PC-3 (cell line): Measurements from ENCODE around the gene TEX54. TPM values are rescaled to one million over a fixed set of nuclear protein-coding genes. Genes with fewer than 3 reads are reported as not detected.

Source experiments
- ATAC-seq: fragments of 200-7000 bp; cut with Tn5 transposase; 2 replicates; pipeline ENCODE4 v1.9.1; 2020; ENCODE audit warnings: mild to moderate bottlenecking, moderate library complexity
- BruUV-seq: library from RNA; stranded (reverse); fragments of 400-500 nt; replicated peaks from 2 replicates; lab custom pipeline; 2021; lab: Mats Ljungman, UMichigan
- CTCF ChIA-PET: fragments of 300-600 bp; sonication (Branson Sonifier 250); formaldehyde crosslinking; loops from one replicate; lab custom pipeline; 2022; ENCODE audit warnings: antibody characterized with exemption; lab: Charles Lee
- POLR2A ChIA-PET: fragments of 300-600 bp; sonication (Branson Sonifier 250); formaldehyde crosslinking; loops from one replicate; lab custom pipeline; 2022; ENCODE audit warnings: antibody characterized with exemption; ENCODE audit not compliant: unreplicated experiment; lab: Charles Lee
- DNase-seq: peaks from one replicate; pipeline ENCODE4 v3.0.0-alpha.2; 2015
- H2AFZ ChIP-seq: fragments of 300-600 bp; sonication (generic); 2 replicates; pipeline ENCODE4 v1.6.0; 2016; ENCODE audit warnings: antibody characterized with exemption, low read length
- H3F3A ChIP-seq: fragments of 300-600 bp; sonication (generic); one replicate; pipeline ENCODE4 v1.6.0; 2017; ENCODE audit warnings: antibody characterized with exemption, low read length, control low read depth, mild to moderate bottlenecking; ENCODE audit not compliant: unreplicated experiment
- H3K27ac ChIP-seq: fragments of 300-600 bp; sonication (generic); 2 replicates; pipeline ENCODE4 v1.5.1; 2016; ENCODE audit warnings: mild to moderate bottlenecking, low read length
- H3K27me3 ChIP-seq: fragments of 300-600 bp; sonication (generic); 2 replicates; pipeline ENCODE4 v1.6.1; 2016; ENCODE audit warnings: low read length, mixed read lengths
- H3K36me3 ChIP-seq: fragments of 300-600 bp; sonication (generic); 2 replicates; pipeline ENCODE4 v1.6.1; 2016; ENCODE audit warnings: low read depth, mixed run types, low read length, mixed read lengths
- H3K4me1 ChIP-seq: fragments of 300-600 bp; sonication (generic); 2 replicates; pipeline ENCODE4 v1.5.1; 2016; ENCODE audit warnings: low read length; ENCODE audit not compliant: insufficient read depth
- H3K4me2 ChIP-seq: fragments of 300-600 bp; sonication (generic); 2 replicates; pipeline ENCODE4 v1.6.0; 2016; ENCODE audit warnings: low read length
- H3K4me3 ChIP-seq: fragments of 300-600 bp; sonication (generic); 2 replicates; pipeline ENCODE4 v1.5.1; 2016; ENCODE audit warnings: mild to moderate bottlenecking, low read length, mixed read lengths
- H3K79me2 ChIP-seq: fragments of 300-600 bp; sonication (generic); 2 replicates; pipeline ENCODE4 v1.6.1; 2017; ENCODE audit warnings: low read length, mixed read lengths
- H3K9ac ChIP-seq: fragments of 300-600 bp; sonication (generic); 2 replicates; pipeline ENCODE4 v1.6.0; 2016; ENCODE audit warnings: mild to moderate bottlenecking, low read length
- H3K9me2 ChIP-seq: fragments of 300-600 bp; sonication (generic); replicated peaks from 2 replicates; pipeline ENCODE4 v1.6.1; 2016; ENCODE audit warnings: mixed run types, low read length, mixed read lengths
- H3K9me3 ChIP-seq: fragments of 300-600 bp; sonication (generic); 2 replicates; pipeline ENCODE4 v1.6.1; 2016; ENCODE audit warnings: low read length, mixed read lengths
- H4K20me1 ChIP-seq: fragments of 300-600 bp; sonication (generic); 2 replicates; pipeline ENCODE4 v1.6.1; 2016; ENCODE audit warnings: low read length, mixed read lengths
- EZH2 ChIP-seq: fragments of 300-600 bp; sonication (generic); IDR thresholded peaks from one replicate; pipeline ENCODE4 v1.6.1; 2017; ENCODE audit warnings: antibody characterized with exemption, mild to moderate bottlenecking, low read length; ENCODE audit not compliant: unreplicated experiment
- EZH2phosphoT487 ChIP-seq: fragments of 300-600 bp; sonication (generic); IDR thresholded peaks from 2 replicates; pipeline ENCODE4 v1.6.1; 2018; ENCODE audit warnings: mild to moderate bottlenecking, antibody characterized with exemption, low read length, borderline replicate concordance
- intact Hi-C: fragments of 100-400 bp; cut with micrococcal nuclease; formaldehyde crosslinking; loops from 2 replicates; pipeline ENCODE4 v1.9.0; 2023
- total RNA-seq: library from RNA; depleted of rRNA; stranded (reverse); fragments of >200 nt; gene quantifications from 2 replicates; pipeline ENCODE4 v1.2.3, GENCODE V29; 2014
- TF ChIP-seq, protein P1 (sequence below): fragments of 300-600 bp; sonication (generic); conservative IDR thresholded peaks from 2 replicates; pipeline ENCODE4 v1.5.1; 2017; ENCODE audit warnings: antibody characterized with exemption, low read depth, mild to moderate bottlenecking, low read length

TEX54 gene
- total RNA-seq, 1 experiment from 2014 or later = not detected

DNA sequence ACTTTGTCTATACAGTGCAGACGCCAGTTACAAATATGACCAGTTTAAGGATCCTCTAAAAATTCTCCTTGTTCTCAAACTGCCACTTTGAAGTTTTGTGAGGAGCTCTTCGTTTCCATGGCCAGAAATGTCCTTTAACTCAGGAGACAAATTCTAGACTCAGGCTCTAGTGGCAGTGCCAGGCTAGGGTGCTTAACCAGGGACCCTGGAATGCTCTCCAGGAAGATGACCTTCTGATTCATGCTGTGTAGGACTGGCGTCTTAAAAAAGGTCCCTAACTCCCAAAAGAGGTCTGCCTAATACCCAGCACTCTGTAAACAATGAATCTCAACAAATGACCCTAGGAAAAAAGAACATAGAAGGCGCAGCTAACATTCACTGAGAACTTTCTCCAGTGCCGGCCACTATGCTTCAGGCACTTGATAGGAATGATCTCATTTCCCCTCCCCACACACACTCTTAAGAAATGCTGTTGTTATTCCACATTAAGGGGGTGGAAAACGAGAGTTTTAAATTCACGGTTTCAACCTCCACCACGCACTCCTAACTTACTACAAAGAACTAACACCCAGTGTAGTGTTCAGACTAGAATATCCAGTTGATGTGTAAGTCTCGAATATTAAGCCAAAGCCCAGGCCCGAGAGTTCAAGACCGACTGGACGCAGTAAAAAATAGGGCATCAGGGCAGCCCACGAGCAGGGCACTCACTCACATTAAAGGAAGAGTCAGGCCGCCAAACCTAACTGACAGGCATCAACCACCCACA, 28.1 kb downstream of the TEX54 start:
- peaks cover 29% of the 10 kb centered on the region for H3K79me2 ChIP-seq
- peak overlapping the region; percentile 81 for H3K9ac ChIP-seq
- TF ChIP-seq, protein P1, sequence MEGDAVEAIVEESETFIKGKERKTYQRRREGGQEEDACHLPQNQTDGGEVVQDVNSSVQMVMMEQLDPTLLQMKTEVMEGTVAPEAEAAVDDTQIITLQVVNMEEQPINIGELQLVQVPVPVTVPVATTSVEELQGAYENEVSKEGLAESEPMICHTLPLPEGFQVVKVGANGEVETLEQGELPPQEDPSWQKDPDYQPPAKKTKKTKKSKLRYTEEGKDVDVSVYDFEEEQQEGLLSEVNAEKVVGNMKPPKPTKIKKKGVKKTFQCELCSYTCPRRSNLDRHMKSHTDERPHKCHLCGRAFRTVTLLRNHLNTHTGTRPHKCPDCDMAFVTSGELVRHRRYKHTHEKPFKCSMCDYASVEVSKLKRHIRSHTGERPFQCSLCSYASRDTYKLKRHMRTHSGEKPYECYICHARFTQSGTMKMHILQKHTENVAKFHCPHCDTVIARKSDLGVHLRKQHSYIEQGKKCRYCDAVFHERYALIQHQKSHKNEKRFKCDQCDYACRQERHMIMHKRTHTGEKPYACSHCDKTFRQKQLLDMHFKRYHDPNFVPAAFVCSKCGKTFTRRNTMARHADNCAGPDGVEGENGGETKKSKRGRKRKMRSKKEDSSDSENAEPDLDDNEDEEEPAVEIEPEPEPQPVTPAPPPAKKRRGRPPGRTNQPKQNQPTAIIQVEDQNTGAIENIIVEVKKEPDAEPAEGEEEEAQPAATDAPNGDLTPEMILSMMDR = no peak
- TF ChIP-seq EZH2 = no peak
- no peak for TF ChIP-seq EZH2phosphoT487
- H2AFZ ChIP-seq = no peak overlapping the region
- DNase-seq (peak; percentile 34), ATAC-seq (peak; percentile 32)
- POLR2A ChIA-PET = no interaction called here
- no peak overlapping the region for H3K27ac ChIP-seq
- no peaks in the 10 kb centered on the region for H3K9me3 ChIP-seq
- peaks cover 17% of the 10 kb centered on the region for H4K20me1 ChIP-seq
- H3K27me3 ChIP-seq = no peaks in the 10 kb centered on the region
- H3K4me3 ChIP-seq = peak overlapping the region; percentile 93
- H3K9me2 ChIP-seq = no peaks in the 10 kb centered on the region
- no peaks in the 10 kb centered on the region for H3F3A ChIP-seq
- H3K4me1 ChIP-seq = peaks cover 17% of the 10 kb centered on the region
- TSS peak; percentile 68 for BruUV-seq
- CTCF ChIA-PET = no interaction called here
- peaks cover 39% of the 10 kb centered on the region for H3K36me3 ChIP-seq
- intact Hi-C loops = loop anchor here (1.0 kb wide), 1 partner anchor 58 kb away; no protein-coding TSS in a partner anchor
- peak overlapping the region; percentile 82 for H3K4me2 ChIP-seq

DNA sequence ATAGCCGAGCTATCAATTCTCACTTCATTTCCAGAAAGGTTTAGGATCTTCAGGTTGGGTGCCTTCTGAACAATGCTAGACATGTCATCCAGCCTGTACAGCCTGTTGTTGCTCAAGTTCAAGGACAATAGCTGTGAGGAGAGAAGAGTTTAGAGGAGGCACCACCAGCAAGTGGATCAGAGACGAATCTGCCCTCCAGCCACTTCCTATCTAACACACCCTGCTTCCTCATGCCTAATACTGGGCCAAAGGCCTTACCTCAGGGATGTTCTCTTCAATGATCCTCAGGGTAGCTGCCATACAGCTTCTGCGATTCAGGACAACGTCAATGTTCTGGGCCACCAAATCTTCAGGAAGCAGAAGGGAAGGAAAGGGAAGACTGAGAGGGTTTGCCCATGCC, 31.6 kb downstream of the TEX54 start:
- Histone ChIP-seq H3K79me2 (peaks cover 29% of the 10 kb centered on the region), H2AFZ (no peak overlapping the region), H3K4me1 (peaks cover 11% of the 10 kb centered on the region), H3F3A (no peaks in the 10 kb centered on the region), H3K36me3 (peaks cover 66% of the 10 kb centered on the region), H3K4me3 (no peak overlapping the region), H3K27me3 (no peaks in the 10 kb centered on the region), H3K27ac (no peak overlapping the region), H3K9me2 (no peaks in the 10 kb centered on the region), H3K9me3 (no peaks in the 10 kb centered on the region), H3K9ac (no peak overlapping the region), H4K20me1 (peaks cover 17% of the 10 kb centered on the region), H3K4me2 (no peak overlapping the region)
- ATAC-seq (no peak), DNase-seq (no peak)
- TF ChIP-seq EZH2phosphoT487 (no peak), EZH2 (no peak)
- TF ChIP-seq, protein P1 = no peak
- POLR2A ChIA-PET = no interaction called here
- BruUV-seq = no TSS peak
- intact Hi-C loops = no loop called here
- CTCF ChIA-PET = no interaction called here

DNA sequence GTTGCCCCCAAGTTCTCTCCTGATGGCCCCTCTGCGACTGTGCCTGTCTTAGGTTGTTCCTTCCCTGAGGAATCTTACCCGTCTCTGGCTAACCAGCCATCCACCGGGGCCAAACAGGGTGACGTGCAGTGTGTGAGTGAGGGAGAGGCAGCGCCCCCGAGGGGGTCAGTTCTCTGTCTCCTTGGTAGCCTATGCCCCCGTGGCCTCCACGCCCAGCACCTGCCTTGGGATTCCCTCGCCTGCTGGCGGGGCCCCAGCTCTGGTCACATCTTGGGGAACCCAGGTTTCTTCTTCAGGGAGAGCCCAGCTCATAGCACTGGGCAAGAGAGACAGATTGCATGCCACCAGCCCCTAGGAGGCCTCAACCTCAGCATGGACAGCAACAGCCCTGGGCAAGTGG, 33.2 kb downstream of the TEX54 start:
- Histone ChIP-seq H3K4me3 (no peak overlapping the region), H4K20me1 (peaks cover 12% of the 10 kb centered on the region), H3K27ac (no peak overlapping the region), H3K9ac (no peak overlapping the region), H3K27me3 (no peaks in the 10 kb centered on the region), H3K36me3 (peaks cover 79% of the 10 kb centered on the region), H3K4me2 (no peak overlapping the region), H3F3A (no peaks in the 10 kb centered on the region), H2AFZ (no peak overlapping the region), H3K4me1 (peaks cover 10% of the 10 kb centered on the region), H3K9me2 (no peaks in the 10 kb centered on the region), H3K79me2 (peaks cover 22% of the 10 kb centered on the region), H3K9me3 (no peaks in the 10 kb centered on the region)
- ChIA-PET CTCF (no interaction called here), POLR2A (no interaction called here)
- TF ChIP-seq, protein P1 = no peak
- TF ChIP-seq EZH2phosphoT487 = no peak
- no peak for TF ChIP-seq EZH2
- intact Hi-C loops = no loop called here
- no TSS peak for BruUV-seq
- no peak for DNase-seq
- ATAC-seq = no peak
